Stimulated activated naive CD4-positive, alpha-beta T cell (primary cell): ENCODE data around the gene TRIM74.
"Not testable (repeated sequence)": the region's sequence is repeated elsewhere in the genome, so short reads cannot be mapped to it uniquely, and the experiment has no call there.

Experiments
- DNase-seq, 6 experiments: peaks; one replicate each; lab custom pipeline; 2025; lab: John Stamatoyannopoulos, UW

Gene TRIM74

GRCh38 chr7:72968980-72969516, at the start of gene TRIM74:
TRIM74 (minus strand) TSS chr7:72969466; CDS start chr7:72966157, 3,309 bp downstream.
- not testable (repeated sequence) for DNase-seq

GRCh38 chr7:73006491-73006890, 37.2 kb upstream of the TRIM74 start:
- DNase-seq, result not testable (repeated sequence)

- DNase-seq, result not testable (repeated sequence)
Observed at GRCh38 chr7:73005693-73006447, 36.6 kb upstream of the TRIM74 start.

GRCh38 chr7:73005356-73005692, 36.1 kb upstream of the TRIM74 start:
- not testable (repeated sequence) for DNase-seq

- DNase-seq, result not testable (repeated sequence)
Observed at GRCh38 chr7:72997887-72998468, 28.7 kb upstream of the TRIM74 start.

DNA sequence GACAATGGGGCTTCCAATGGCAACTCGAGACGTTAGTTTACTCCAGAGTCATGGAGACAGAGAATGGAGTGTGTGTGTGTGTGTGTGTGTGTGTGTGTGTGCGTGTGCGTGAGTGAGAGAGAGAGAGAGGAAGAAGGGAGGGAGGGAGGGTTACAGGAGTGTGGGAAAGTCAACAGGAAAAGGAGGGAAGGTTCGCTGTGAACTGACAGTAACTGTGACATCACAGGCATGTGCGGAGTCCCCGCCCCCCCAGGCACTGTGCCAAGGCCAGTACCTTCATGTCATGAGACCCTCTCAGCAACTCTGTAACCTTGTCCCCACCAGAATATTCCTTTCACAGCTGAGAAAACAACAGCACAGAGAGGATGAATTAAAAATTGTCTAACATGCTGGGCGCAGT, 28.2 kb upstream of the TRIM74 start:
- DNase-seq, result not testable (repeated sequence)

DNA sequence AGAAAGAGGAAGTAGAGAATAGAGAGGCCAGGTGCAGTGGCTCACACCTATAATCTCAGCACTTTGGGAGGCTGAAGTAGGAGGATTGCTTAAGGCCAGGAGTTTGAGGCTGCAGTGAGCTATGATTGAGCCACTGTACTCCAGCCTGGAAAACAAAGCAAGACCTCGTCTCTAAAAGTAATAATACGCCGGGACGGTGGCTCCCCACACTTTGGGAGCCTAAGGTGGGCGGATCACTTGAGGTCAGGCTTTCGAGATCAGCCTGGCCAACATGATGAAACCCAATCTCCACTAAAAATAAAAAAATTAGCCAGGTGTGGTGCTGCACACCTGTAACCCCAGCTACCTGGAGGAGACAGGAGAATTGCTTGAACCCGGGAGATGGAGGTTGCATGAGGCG, 26.2 kb upstream of the TRIM74 start:
- not testable (repeated sequence) for DNase-seq

DNA sequence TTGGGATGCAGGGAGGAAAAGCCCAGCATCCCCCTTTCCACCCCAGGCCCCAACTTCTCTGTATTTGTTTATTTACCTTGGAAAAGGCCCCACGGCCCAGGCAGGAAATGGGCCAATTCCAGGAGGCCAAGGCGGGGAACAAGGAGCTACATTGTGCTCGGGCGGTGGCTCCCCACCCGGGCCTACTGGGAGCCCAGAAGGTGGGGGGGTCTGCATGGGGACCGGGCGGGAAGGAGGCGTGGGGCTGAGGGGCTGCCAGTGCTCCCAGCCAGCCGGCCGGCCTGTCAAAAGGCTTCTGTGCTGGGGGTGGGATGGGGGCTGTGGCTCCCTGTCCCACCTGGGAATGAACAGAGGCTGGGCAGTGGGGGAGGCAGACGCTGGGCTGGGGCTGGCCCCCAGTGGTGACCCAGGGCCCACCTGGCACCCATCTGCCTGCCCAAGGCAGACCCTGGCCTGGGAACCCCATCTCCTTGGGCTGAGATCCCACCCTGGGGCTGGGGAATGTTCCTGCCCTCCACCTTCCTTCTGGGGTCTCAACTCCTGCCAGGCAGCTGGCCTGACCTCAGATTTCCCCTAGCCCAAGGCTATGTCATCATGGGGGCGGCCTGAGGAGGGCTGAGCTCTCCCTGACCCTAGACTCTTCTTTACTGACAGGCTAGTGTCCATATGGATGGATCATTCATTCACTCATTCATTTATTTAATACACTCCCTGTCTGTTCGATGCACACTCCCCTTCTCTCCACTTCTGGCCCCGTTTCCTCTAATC, 21.1 kb upstream of the TRIM74 start:
- DNase-seq, result not testable (repeated sequence)

GRCh38 chr7:72982084-72982483, 12.8 kb upstream of the TRIM74 start:
- not testable (repeated sequence) for DNase-seq

GRCh38 chr7:72980382-72980781, 11.1 kb upstream of the TRIM74 start:
- DNase-seq, result not testable (repeated sequence)

DNA sequence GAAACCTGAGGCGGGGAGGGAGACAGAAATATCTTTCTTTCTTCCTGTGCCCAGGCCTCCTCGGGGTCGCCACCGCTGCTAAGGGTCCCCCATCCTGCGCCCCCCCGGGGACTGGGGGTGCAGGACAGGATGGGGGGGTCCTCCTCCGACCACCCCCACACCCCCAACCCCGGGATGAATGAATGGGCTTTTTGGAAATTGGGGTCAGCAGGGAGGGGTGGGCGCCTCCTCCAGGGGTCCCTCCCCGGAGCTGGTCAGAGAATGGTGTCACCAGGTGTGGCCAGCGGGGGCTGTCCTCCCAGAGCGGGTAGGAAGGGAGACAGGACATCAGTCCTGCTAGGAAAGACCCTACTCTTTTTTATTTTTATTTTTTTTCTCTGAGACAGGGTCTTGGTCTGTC, 7.2 kb upstream of the TRIM74 start:
- not testable (repeated sequence) for DNase-seq

- not testable (repeated sequence) for DNase-seq
Observed at GRCh38 chr7:72975656-72976286, 6.5 kb upstream of the TRIM74 start.

DNA sequence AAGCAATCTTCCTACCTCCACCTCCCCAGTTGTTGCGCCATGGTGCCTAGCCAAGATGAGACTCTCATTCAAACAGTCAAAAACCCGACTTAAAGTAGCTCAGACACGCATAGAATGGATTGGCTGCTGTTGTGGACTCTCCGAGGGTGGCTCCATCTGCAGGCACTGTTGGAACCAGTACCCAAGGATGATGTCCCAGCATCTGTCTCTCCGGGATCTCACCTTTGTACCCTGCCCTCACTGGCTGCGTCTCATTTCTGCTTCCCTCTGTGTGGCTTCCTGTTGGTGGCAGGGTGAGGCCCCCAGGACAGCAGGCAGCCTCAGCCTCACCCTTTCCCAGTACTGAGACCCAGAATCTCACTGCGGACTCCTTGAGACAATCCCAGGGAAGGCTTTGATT, 5.5 kb upstream of the TRIM74 start:
- not testable (repeated sequence) for DNase-seq

- DNase-seq, result not testable (repeated sequence)
Observed at GRCh38 chr7:72971505-72971904, 2.2 kb upstream of the TRIM74 start.

DNA sequence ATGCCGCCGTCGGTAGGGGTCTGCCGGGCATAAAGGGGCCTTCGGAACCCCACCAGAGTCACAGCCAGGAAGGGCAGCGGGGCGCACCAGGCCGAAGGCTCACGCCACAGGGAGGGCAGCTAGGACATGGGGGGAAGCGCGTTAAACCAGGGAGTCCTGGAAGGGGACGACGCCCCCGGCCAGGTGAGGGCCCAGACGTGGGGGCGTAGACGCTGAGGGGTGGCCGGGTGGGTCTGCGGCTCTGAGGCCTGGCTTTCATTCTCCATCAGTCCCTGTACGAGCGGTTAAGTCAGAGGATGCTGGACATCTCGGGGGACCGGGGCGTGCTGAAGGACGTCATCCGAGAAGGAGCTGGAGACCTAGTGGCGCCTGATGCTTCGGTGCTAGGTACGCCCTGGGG, 422 bp upstream of the TRIM74 start:
- DNase-seq, result not testable (repeated sequence)

- DNase-seq, result not testable (repeated sequence)
Observed at GRCh38 chr7:72966892-72967291, 2.4 kb downstream of the TRIM74 start.

DNA sequence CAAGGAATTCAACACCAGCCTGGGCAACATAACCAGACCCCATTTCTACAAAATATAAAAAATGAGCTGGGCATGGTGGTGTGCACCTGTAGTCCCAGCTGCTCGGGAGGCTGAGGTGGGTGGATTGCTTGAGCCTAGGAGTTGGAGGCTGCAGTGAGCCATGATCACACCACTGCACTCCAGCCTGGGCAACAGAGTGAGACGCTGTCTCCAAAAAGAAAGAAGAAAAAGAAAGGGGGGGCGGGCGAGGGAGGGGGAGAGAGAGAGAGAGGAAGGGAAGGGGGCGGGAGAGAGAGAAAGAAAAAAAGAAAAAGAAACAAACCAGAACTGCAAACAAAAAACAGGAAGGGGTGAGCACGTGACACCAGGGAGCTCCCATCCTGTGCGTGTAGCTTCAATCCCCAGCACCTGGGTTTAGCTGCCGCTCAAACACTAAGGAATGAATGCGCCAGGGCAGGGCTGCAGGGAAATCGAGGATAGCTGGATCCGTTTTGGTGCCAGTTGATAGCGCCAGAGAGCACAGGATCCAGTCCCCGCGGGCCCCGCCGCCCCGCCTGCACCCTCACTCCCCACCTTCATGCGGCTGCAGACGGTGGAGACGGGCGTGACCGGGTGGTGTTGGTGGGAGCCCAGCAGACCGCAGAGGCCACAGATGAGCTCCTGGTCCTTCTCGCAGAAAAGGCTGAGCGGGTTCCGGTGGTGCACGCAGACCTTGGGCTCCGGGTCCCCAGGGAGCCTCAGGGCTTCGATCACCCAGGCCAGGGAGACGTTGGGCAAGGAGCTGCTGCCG, 3.9 kb downstream of the TRIM74 start:
- DNase-seq, result not testable (repeated sequence)

GRCh38 chr7:72963056-72963455, 6.2 kb downstream of the TRIM74 start:
- not testable (repeated sequence) for DNase-seq

DNA sequence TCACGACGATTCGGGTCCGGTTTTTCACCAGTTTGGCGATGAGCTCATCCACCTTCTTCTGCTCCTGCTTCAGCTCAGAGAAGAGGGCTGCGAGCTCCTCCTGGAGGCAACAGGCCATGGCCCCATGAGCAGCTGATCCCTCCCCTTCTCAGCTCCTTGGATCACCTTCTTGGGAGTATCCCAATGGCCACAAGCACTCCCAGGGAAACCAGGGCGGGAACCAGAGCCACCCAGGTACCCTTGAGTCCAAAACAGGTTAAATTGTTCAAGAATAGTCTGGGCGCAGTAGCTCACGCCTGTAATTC, 8.0 kb downstream of the TRIM74 start:
- DNase-seq, result not testable (repeated sequence)

- DNase-seq, result not testable (repeated sequence)
Observed at GRCh38 chr7:72960626-72961345, 8.5 kb downstream of the TRIM74 start.

DNA sequence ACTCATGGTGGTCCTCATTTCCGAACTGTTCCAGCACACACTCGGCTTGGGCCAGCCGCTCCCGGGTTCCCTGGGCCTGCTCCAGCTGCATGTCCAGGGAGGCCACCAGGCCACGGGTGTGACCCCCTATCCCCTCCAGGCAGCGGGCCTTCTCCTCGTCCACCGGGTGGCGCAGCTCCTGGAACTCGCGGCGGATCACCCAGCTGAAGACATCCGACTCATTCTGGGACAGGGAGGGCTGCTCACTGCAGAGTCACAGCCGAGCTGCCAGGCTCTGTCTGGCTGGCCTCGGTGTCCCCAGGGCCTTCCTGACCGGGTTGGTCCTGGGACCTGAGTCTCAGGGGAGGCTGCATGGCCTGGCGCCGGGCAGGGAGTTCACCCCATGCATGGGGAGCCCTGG, 9.2 kb downstream of the TRIM74 start:
- DNase-seq, result not testable (repeated sequence)
